Hematopoietic multipotent progenitor cell treated with erythropoietin and hydrocortisone succinate and interleukin-3 and kit ligand, for 4 days (in vitro differentiated cells): ENCODE results near the gene TNPO1.
"Not testable (repeated sequence)": the region's sequence is repeated elsewhere in the genome, so short reads cannot be mapped to it uniquely, and the experiment has no call there.

ENCODE experiments used
- DNase-seq: peaks from one replicate; pipeline ENCODE4 v3.0.0-alpha.2; 2015

The TNPO1 gene

GRCh38 chr5:72816284-72817075, at the start of gene TNPO1:
Gene TNPO1, plus strand, starts transcription at chr5:72816661. Its CDS starts 77 bp downstream, at chr5:72816738.
- DNase-seq, result peak; percentile 92

GRCh38 chr5:72767289-72768010, 49.0 kb upstream of the TNPO1 start:
- DNase-seq, result peak; percentile 3

- DNase-seq, result no peak
Measured at GRCh38 chr5:72770266-72770665, 46.2 kb upstream of the TNPO1 start.

GRCh38 chr5:72776684-72777083, 39.8 kb upstream of the TNPO1 start:
- no peak for DNase-seq

GRCh38 chr5:72779520-72779919, 36.9 kb upstream of the TNPO1 start:
- no peak for DNase-seq

GRCh38 chr5:72783354-72783753, 33.1 kb upstream of the TNPO1 start:
- DNase-seq, result no peak

- DNase-seq, result no peak
Measured at GRCh38 chr5:72784129-72784528, 32.3 kb upstream of the TNPO1 start.

- no peak for DNase-seq
Measured at GRCh38 chr5:72785801-72786200, 30.7 kb upstream of the TNPO1 start.

GRCh38 chr5:72786676-72787075, 29.8 kb upstream of the TNPO1 start:
- DNase-seq, result no peak

GRCh38 chr5:72788866-72789505, 27.5 kb upstream of the TNPO1 start:
- no peak for DNase-seq

GRCh38 chr5:72790186-72790585, 26.3 kb upstream of the TNPO1 start:
- no peak for DNase-seq

GRCh38 chr5:72792662-72793061, 23.8 kb upstream of the TNPO1 start:
- not testable (repeated sequence) for DNase-seq

- DNase-seq, result no peak
Measured at GRCh38 chr5:72796001-72796400, 20.5 kb upstream of the TNPO1 start.

- DNase-seq, result no peak
Measured at GRCh38 chr5:72799721-72800120, 16.7 kb upstream of the TNPO1 start.

GRCh38 chr5:72808637-72809036, 7.8 kb upstream of the TNPO1 start:
- not testable (repeated sequence) for DNase-seq

- no peak for DNase-seq
Measured at GRCh38 chr5:72811849-72812248, 4.6 kb upstream of the TNPO1 start.

GRCh38 chr5:72812488-72812887, 4.0 kb upstream of the TNPO1 start:
- peak; percentile 33 for DNase-seq

GRCh38 chr5:72814104-72814503, 2.4 kb upstream of the TNPO1 start:
- no peak for DNase-seq

- no peak for DNase-seq
Measured at GRCh38 chr5:72814864-72815263, 1.6 kb upstream of the TNPO1 start.

GRCh38 chr5:72815580-72816283, 729 bp upstream of the TNPO1 start:
- DNase-seq, result peak; percentile 65

- DNase-seq, result peak; percentile 68
Measured at GRCh38 chr5:72817076-72817481, 618 bp downstream of the TNPO1 start.

- peak; percentile 19 for DNase-seq
Measured at GRCh38 chr5:72817671-72818266, 1.3 kb downstream of the TNPO1 start.
